CD4-positive, alpha-beta T cell treated with Interleukin-6 for 4 hours (primary cell): ENCODE results near the gene ABI3BP.
"Not testable (repeated sequence)": the region's sequence is repeated elsewhere in the genome, so short reads cannot be mapped to it uniquely, and the experiment has no call there.

Experiments used
- DNase-seq: peaks from one replicate; pipeline ENCODE4 v3.0.0-alpha.2; 2020; ENCODE audit warnings: mixed read lengths

The ABI3BP gene

GRCh38 chr3:100978011-100978659, 15.1 kb downstream of the ABI3BP start:
- DNase-seq: no peak

DNA sequence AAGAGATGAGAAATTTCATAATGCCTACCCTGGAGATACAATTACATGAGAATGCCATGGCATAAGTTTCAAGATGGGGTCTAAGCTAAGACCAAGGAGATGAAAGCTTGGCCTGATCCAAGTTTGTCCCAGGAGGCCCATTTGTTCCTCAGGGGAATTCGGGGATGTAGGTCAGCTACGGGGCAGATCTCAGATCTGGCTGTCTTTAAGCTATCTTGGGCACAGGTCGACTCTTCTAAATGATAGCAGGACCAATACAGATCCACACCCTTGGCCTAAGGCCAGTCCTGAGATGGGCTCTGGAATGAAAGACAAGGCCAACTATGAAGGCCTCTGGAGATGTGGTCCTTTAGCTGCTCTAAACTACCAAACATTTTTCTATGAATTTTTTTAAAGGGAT, 16.6 kb downstream of the ABI3BP start:
- DNase-seq: no peak

DNA sequence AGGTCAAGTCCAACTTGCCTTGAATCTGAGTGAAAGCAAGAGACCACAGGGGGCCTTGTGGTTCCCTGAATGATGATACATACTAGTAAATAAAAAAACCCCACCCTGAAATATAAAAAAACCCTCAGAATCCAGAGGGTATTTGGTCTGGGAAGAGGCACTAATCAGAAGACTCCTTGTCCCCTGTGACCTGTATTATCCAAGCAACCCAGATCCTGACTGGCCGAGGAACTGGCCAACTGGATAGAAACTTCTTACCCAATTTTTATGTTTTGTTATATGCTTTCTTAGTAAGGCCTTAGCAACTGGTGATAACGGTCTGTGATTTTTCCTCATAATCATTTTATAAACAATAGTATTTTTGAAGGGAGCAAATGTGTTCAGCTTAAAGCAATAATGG, 17.5 kb downstream of the ABI3BP start:
- no peak for DNase-seq

- no peak for DNase-seq
These were observed 19.6 kb downstream of the ABI3BP start for GRCh38 chr3:100973594-100973993.

DNA sequence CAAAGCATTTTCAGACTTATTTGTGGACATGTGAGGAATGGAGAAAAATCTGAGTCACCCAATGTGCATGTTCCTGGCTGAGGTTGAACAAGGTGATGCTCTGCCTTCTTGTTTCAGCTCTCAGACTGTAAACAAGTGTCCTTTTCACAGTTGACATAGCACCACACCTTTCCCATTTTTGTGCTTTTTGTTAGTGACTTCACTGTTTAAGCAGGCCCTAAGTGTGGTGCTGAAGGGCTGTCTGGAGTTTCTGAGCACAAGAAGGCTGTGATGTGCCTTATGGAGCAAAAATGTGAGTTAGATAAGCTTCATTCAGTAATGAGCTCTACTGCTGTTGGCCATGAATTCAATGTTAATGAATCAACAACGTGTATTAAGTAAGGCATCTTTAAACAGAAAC, 20.4 kb downstream of the ABI3BP start:
- DNase-seq: no peak

DNA sequence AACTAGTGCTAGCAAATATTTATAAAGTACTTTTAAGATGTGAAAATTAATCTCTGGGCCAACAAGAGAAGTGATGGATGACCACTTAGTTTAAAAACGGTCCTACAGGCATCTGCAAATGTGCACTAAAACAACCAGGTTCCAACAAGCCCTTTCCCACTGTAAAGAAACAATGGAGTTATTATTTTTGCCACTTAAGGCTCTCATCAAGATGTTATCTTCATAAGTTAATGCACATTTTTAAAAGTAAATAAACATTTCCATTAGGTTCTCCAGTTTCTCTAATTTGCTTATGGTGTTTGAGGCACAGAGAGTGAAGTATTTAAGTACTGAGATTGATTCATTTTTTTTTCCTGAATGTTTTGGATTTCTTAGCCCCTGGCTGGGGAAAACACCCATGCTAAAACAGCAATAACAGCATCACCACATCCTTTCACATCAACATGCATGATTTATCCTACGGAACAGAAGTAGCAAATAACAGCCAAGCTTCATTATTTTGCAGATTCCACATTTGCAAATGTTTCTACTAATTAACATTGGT, 20.8 kb downstream of the ABI3BP start:
- DNase-seq: no peak

GRCh38 chr3:100971798-100972197, 21.4 kb downstream of the ABI3BP start:
- DNase-seq: no peak

DNA sequence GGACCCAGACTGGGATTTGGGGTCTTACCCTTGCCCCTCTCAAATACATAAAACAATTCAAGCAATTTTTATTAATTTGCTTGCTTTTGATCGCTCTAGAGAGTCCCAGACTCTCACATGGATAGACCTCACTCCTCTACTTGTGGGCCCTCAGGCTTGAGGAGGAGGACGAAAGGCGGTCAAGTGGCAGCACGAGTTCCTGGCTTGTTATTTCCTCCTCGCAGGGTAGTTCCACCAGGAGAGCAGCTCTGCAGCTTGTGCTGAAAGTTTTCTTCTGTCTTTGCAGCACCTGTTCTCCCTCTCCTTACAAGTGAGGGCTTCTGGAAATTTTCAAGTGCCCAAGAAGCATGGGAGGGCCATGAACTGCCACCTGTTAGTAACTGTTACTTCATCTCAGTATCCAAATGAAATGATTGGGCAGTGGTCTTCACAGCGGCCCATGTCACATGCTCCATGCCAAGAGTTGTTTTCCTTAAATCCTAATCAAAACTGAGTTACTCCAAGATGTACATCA, 22.7 kb downstream of the ABI3BP start:
- no peak for DNase-seq

- DNase-seq: no peak
These were observed 24.0 kb downstream of the ABI3BP start for GRCh38 chr3:100968932-100969906.

GRCh38 chr3:100966807-100967206, 26.4 kb downstream of the ABI3BP start:
- no peak for DNase-seq

DNA sequence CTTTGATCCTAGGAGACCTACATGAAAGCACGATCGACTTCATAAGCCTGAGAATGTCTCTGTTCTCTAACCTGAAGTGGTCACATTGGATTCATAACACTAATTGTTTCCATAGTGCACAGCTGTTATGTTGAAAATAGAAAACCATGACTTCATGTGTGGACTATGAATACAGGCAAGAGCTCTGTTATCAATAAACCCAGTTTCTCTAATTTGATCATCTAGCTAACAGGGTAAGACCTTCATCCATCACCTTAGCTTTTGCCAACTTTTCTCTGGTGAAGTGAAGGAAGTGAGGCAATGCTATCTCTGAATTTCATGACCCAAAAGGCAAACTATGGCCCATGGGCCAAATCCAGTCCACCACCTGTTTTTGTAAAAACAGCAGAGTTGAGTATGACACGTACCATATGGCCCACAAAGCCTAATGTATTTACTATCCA, 27.2 kb downstream of the ABI3BP start:
- no peak for DNase-seq

GRCh38 chr3:100963041-100963440, 30.2 kb downstream of the ABI3BP start:
- DNase-seq: no peak

GRCh38 chr3:100957261-100957986, 35.8 kb downstream of the ABI3BP start:
- DNase-seq: no peak

DNA sequence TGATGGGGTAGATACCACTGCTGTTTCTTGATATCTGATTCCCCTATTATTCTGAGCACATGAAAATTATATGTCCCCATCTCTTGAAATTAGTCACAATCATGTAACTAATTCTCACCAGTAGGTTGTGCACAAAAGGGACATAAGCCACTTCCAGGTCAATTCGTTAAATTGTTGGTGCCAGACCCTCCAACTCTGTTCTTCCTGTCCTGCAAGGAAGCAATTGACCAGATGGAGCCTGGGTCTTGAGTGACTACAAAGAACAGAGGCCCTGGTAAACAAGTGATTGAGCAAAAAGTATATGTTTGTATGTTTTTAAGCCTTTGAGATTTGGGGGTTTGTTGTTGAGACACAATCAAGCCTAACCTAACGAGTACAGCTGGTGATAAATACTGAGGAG, 36.9 kb downstream of the ABI3BP start:
- DNase-seq: no peak

DNA sequence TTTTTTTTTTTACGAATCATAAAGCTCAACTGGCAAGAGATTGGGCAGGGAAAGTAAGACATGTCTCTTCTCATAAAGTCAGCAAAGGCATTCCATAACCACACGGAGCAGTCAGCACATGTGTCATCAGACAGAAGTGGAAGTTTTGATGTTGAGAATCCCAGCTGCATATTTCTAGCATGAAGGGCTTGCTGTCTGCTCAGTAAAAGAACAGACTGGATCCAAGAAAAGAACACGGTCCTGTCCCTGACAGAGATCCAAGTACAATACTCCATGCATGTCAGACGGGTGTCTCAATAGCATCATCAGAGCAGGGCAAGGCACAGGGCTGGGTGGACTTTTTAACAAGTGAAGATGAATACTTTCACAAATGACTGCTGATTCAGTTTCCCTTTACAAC, 38.2 kb downstream of the ABI3BP start:
- DNase-seq: no peak

DNA sequence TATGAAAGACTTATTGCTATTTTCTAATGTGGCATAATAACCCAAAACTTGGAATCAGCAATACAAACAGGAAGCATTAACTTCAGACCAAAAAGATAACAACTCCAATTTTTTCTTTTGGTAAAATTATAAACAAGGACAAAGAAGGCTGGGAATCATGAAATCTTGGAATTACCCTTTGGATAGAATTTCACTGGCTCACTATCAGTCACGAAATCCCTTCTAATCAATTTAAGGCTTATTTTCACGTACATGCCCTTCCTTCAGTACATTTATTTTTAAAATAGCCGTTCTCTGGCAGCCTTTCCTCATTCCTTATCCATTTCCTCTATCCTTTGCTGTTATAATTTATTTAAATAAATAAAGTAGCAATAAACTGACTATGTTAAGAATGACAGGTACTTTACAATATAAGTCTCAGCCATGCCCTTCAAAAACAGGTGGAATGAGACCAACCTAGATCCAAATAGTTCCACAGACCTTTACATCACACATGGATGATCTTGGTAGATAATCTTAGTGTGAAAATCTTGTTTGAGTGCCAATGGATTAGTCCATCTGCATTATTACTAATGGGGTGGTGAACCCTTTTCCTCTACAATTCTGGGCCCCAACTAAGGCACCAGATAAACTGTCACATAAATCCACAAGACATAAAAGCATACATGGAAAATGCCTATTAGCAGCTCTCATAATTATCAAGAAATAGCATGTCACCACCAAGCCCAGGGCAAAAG, 38.9 kb downstream of the ABI3BP start:
- no peak for DNase-seq

GRCh38 chr3:100953103-100953502, 40.1 kb downstream of the ABI3BP start:
- no peak for DNase-seq

DNA sequence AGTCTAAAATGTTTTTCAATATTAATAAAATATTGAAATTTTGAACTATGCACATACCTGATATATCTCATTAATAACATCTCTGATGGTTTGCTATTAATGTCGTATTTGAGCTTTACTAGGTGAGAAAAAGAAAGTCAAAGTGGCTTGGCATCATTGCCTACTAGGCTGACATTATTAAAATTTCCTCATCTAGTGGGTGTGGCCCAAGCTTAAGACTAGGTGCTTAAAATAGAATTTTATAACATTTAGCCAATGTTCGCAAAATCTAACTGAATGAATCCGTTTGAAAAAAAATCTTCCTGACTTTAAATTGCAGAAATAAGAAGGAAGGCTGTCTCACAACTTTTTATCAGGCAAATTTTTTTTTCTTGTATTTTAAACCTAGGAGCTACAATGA, 46.1 kb downstream of the ABI3BP start:
- no peak for DNase-seq

DNA sequence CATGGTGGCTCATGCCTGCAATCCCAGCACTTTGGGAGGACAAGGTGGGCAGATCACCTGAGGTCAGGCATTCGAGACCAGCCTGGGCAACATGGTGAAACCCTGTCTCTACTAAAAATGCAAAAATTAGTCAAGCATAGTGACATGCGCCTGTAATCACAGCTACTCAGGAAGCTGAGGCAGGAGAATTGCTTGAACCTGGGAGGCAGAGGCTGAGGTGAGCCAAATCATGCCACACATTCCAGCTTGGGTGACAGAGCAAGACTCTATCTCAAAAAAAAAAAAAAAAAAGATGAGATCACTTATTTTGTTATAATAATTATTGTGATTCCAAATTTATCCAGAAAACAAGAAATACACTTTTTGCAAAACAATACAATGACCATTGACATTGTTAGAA, 47.1 kb downstream of the ABI3BP start:
- DNase-seq: not testable (repeated sequence)

- no peak for DNase-seq
These were observed 51.8 kb downstream of the ABI3BP start for GRCh38 chr3:100941451-100941850.

DNA sequence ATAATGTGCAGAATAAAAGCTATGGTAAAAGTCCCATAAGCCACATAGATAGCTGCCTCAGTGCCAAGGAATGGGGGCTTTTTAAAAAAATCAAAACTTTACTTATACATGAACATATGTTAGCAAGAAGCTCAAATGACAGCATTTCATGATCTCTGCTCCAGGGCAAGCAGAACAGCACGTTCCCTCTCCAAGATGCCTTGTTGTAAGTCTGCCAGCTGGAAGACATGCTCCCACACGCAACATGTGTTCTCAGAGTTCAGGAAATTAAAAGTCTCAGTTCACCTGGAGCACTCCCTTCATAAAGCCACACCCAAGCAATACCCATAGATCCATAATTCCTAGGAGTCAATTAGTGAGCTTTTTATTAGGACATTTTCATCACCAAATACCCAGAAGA, 52.2 kb downstream of the ABI3BP start:
- no peak for DNase-seq

GRCh38 chr3:100936931-100937330, 56.3 kb downstream of the ABI3BP start:
- no peak for DNase-seq
